K562 (cell line): ENCODE results near the gene ZNF516. TPM values are rescaled to one million over a fixed set of nuclear protein-coding genes. Genes with fewer than 3 reads are reported as not detected.

ENCODE experiments used
- ATAC-seq: fragments of 200-7000 bp; cut with Tn5 transposase; 3 replicates; pipeline ENCODE4 v1.9.1; 2020; ENCODE audit warnings: moderate library complexity
- BruUV-seq: library from RNA; stranded (reverse); fragments of 400-500 nt; replicated peaks from 2 replicates; lab custom pipeline; 2021; lab: Mats Ljungman, UMichigan
- CTCF ChIA-PET: fragments of 300-600 bp; formaldehyde crosslinking; extraction: SDS; loops from one replicate; lab custom pipeline; 2021; ENCODE audit warnings: low intra/inter-chr PET ratio; lab: Yijun Ruan, JAX
- POLR2A ChIA-PET: fragments of 300-600, 350-650 bp; sonication (Branson Sonifier 250); formaldehyde crosslinking; extraction: SDS; loops from one replicate; lab custom pipeline; 2021; ENCODE audit warnings: antibody characterized with exemption, inconsistent platforms; lab: Yijun Ruan, JAX
- DNase-seq, 4 experiments: peaks; one replicate each; pipeline versions ENCODE4 v3.0.0 to v3.0.0-alpha.2; 2011 to 2018; ENCODE audit warnings: low spot score in 3 of 4, mixed read lengths in 3 of 4; ENCODE audit errors: extremely low read depth in 1 of 4
- FAIRE-seq: peaks from 2 replicates; lab custom pipeline; 2011; peaks lifted over from hg19 to GRCh38; lab: Jason Lieb, UNC
- H2AFZ ChIP-seq: 2 replicates; pipeline ENCODE4 v1.6.0; 2011; ENCODE audit warnings: low read depth, low read length, control low read depth, inconsistent platforms
- H3K27ac ChIP-seq: fragments of 200-600 bp; 3 replicates; pipeline ENCODE4 v1.8.0; 2011; ENCODE audit warnings: low read depth, mild to moderate bottlenecking, control low read depth, inconsistent platforms, low read length, moderate library complexity, mixed read lengths; ENCODE audit errors: extremely low read depth
- H3K27me3 ChIP-seq, 2 experiments: fragments of 300-600 bp in 1 of 2; 2 replicates in 1 of 2; 3 replicates in 1 of 2; pipeline versions ENCODE4 v1.6.0 to v1.8.0; 2011; ENCODE audit warnings: inconsistent platforms in 2 of 2, low read length in 2 of 2, mild to moderate bottlenecking in 1 of 2, mixed read lengths in 1 of 2, moderate library complexity in 1 of 2; ENCODE audit not compliant: control insufficient read depth in 2 of 2, insufficient read depth in 2 of 2
- H3K36me3 ChIP-seq: fragments of 300-600 bp; 3 replicates; pipeline ENCODE4 v1.8.0; 2011; ENCODE audit warnings: mild to moderate bottlenecking, low read length, inconsistent platforms; ENCODE audit not compliant: control insufficient read depth, insufficient read depth
- H3K4me1 ChIP-seq, 2 experiments: fragments of 200-600 bp in 1 of 2; replicated peaks in 1 of 2; 2 replicates in 1 of 2; 3 replicates in 1 of 2; pipeline versions ENCODE4 v1.5.1 to v1.8.0; 2011; ENCODE audit warnings: inconsistent platforms in 2 of 2, low read length in 2 of 2, mild to moderate bottlenecking in 1 of 2, mixed read lengths in 1 of 2, moderate library complexity in 1 of 2; ENCODE audit not compliant: control insufficient read depth in 2 of 2, insufficient read depth in 2 of 2
- H3K4me2 ChIP-seq: 2 replicates; pipeline ENCODE4 v1.6.1; 2011; ENCODE audit warnings: low read length, control low read depth, inconsistent platforms, mixed read lengths; ENCODE audit not compliant: insufficient read depth
- H3K4me3 ChIP-seq: fragments of 200-600 bp; sonication (generic), shearing (Covaris generic); 2 replicates; pipeline ENCODE4 v1.5.1; 2016; ENCODE audit warnings: control low read depth, inconsistent platforms
- H3K79me2 ChIP-seq: fragments of 200-600 bp; 3 replicates; pipeline ENCODE4 v1.8.0; 2011; ENCODE audit warnings: low read length, inconsistent platforms; ENCODE audit not compliant: control insufficient read depth, insufficient read depth
- H3K9ac ChIP-seq, 2 experiments: 2 replicates each; pipeline versions ENCODE4 v1.6.0 to v1.6.1; 2011; ENCODE audit warnings: low read depth in 2 of 2, low read length in 2 of 2, control low read depth in 1 of 2, inconsistent platforms in 1 of 2, mild to moderate bottlenecking in 1 of 2, mixed read lengths in 1 of 2; ENCODE audit not compliant: insufficient read depth in 1 of 2
- H3K9me1 ChIP-seq: one replicate; pipeline ENCODE4 v1.6.0; 2011; ENCODE audit warnings: inconsistent platforms, mild to moderate bottlenecking, low read length, moderate library complexity; ENCODE audit not compliant: control insufficient read depth, insufficient read depth
- H3K9me3 ChIP-seq: replicated peaks from 2 replicates; pipeline ENCODE4 v1.5.1; 2011; ENCODE audit warnings: low read depth, low read length, inconsistent platforms; ENCODE audit not compliant: control insufficient read depth, insufficient read depth
- H4K20me1 ChIP-seq: replicated peaks from 2 replicates; pipeline ENCODE4 v1.6.1; 2011; ENCODE audit warnings: low read length, inconsistent platforms, mixed read lengths; ENCODE audit not compliant: control insufficient read depth, insufficient read depth
- ARNT ChIP-seq, 2 experiments: fragments of 450-650 bp; IDR thresholded peaks; 2 replicates each; pipeline ENCODE4 v1.6.1; 2016; ENCODE audit warnings: mild to moderate bottlenecking in 1 of 2
- CBFA2T2 ChIP-seq: fragments of 450-650 bp; conservative IDR thresholded peaks from 2 replicates; pipeline ENCODE4 v1.6.1; 2017; ENCODE audit warnings: mild to moderate bottlenecking
- CTBP1 ChIP-seq: fragments of 450-650 bp; IDR thresholded peaks from 2 replicates; pipeline ENCODE4 v1.6.1; 2016; ENCODE audit warnings: borderline replicate concordance
- DPF2 ChIP-seq: fragments of 450-650 bp; IDR thresholded peaks from 2 replicates; pipeline ENCODE4 v1.6.1; 2016
- GATAD2B ChIP-seq: fragments of 450-650 bp; IDR thresholded peaks from 2 replicates; pipeline ENCODE4 v1.6.1; 2017; ENCODE audit warnings: mild to moderate bottlenecking, borderline replicate concordance
- LARP7 ChIP-seq: fragments of 450-650 bp; IDR thresholded peaks from 2 replicates; pipeline ENCODE4 v1.6.1; 2016
- NRF1 ChIP-seq, 2 experiments: fragments of 450-650 bp; IDR thresholded peaks in 1 of 2; conservative IDR thresholded peaks in 1 of 2; 2 replicates each; pipeline ENCODE4 v1.6.1; 2014; ENCODE audit warnings: mild to moderate bottlenecking in 2 of 2
- PHB2 ChIP-seq: fragments of 450-650 bp; IDR thresholded peaks from 2 replicates; pipeline ENCODE4 v1.6.1; 2017; ENCODE audit warnings: low read depth
- PHF8 ChIP-seq: fragments of 200-600 bp; sonication (generic); IDR thresholded peaks from 2 replicates; pipeline ENCODE4 v1.6.1; 2012; ENCODE audit warnings: mixed run types, mild to moderate bottlenecking, inconsistent platforms, low read length, moderate library complexity, borderline replicate concordance
- SIX5 ChIP-seq, 2 experiments: IDR thresholded peaks; 2 replicates each; pipeline ENCODE4 v1.6.1; 2011; ENCODE audit warnings: low read length in 2 of 2, borderline replicate concordance in 1 of 2, low read depth in 1 of 2, mild to moderate bottlenecking in 1 of 2, moderate library complexity in 1 of 2; ENCODE audit not compliant: insufficient read depth in 1 of 2
- TEAD1 ChIP-seq, 2 experiments: fragments of 450-650 bp in 1 of 2; sonication (generic) in 1 of 2; formaldehyde crosslinking; IDR thresholded peaks; 2 replicates each; pipeline versions ENCODE4 v1.4.0 to v1.8.0; 2020 to 2022; ENCODE audit warnings: mild to moderate bottlenecking in 2 of 2, missing genetic modification reagents in 1 of 2
- ZFP36 ChIP-seq: fragments of 150-350 bp; IDR thresholded peaks from 2 replicates; pipeline ENCODE4 v1.6.1; 2018; ENCODE audit warnings: low read length, low read depth; ENCODE audit not compliant: partially characterized antibody
- ZNF217 ChIP-seq: sonication (generic); formaldehyde crosslinking; IDR thresholded peaks from 2 replicates; pipeline ENCODE4 v1.8.0; 2022; ENCODE audit warnings: mild to moderate bottlenecking, missing genetic modification reagents
- ZNF311 ChIP-seq: fragments of 250-450 bp; sonication (Bioruptor Pico); IDR thresholded peaks from 2 replicates; pipeline ENCODE4 v1.4.0; 2020; ENCODE audit warnings: mild to moderate bottlenecking, moderate library complexity
- ZNF518B ChIP-seq: fragments of 250-450 bp; sonication (Bioruptor Pico); IDR thresholded peaks from 2 replicates; pipeline ENCODE4 v1.5.0; 2021; ENCODE audit warnings: mild to moderate bottlenecking, moderate library complexity
- ZNF740 ChIP-seq, 3 experiments: fragments of 200-800 bp in 1 of 3; sonication (Bioruptor generic) in 1 of 3; sonication (generic) in 1 of 3; formaldehyde crosslinking in 1 of 3; IDR thresholded peaks; 2 replicates each; pipeline versions ENCODE4 v1.6.1 to v1.8.0; 2016 to 2022; ENCODE audit warnings: mild to moderate bottlenecking in 2 of 3, missing compliant biosample characterization in 2 of 3, missing genetic modification characterization in 2 of 3, missing genetic modification reagents in 1 of 3
- ZNF77 ChIP-seq: fragments of 250-450 bp; sonication (Bioruptor Pico); IDR thresholded peaks from 2 replicates; pipeline ENCODE4 v1.5.0; 2020
- WGBS: fragments of 100-300 bp; shearing (Covaris generic); methylation state at CpG from one replicate; pipeline ENCODE4 v1.1.6; 2016; ENCODE audit warnings: low coverage, mixed read lengths; ENCODE audit not compliant: insufficient coverage; ENCODE audit errors: missing lambda C conversion rate; 5-methylcytosine and 5-hydroxymethylcytosine counted together
- in situ Hi-C: fragments of 300-500 bp; cut with MboI; formaldehyde crosslinking; loops from 4 replicates; pipeline ENCODE4 v1.15.0; 2018; ENCODE audit warnings: inconsistent platforms, mixed read lengths
- intact Hi-C: fragments of 100-400 bp; cut with micrococcal nuclease; formaldehyde crosslinking; loops from 2 replicates; pipeline ENCODE4 v1.14.2; 2022
- polyA plus RNA-seq, 8 experiments: library from polyadenylated mRNA; depleted of rRNA in 4 of 8; stranded (reverse) in 5 of 8; unstranded in 3 of 8; fragments of >200 nt; fragmentation: Nextera tagmentation in 2 of 8; fragmentation: Illumina TruSeq in 1 of 8; extraction: Ambion mirVana in 2 of 8; extraction: Trizol in 1 of 8; gene quantifications; 2 replicates each; pipeline versions ENCODE4 v1.2.1 to v1.2.3, GENCODE V29; 2011 to 2014; ENCODE audit warnings: inconsistent platforms in 1 of 8, missing spikeins in 1 of 8
- total RNA-seq, 7 experiments: library from RNA; depleted of rRNA in 6 of 7; stranded (reverse); fragments of >200 nt in 6 of 7; fragmentation: Illumina TruSeq in 2 of 7; extraction: Trizol in 2 of 7; gene quantifications; 2 replicates each; pipeline versions ENCODE4 v1.2.1 to v1.2.3, GENCODE V29; 2011 to 2021; ENCODE audit warnings: low replicate concordance in 1 of 7

Gene ZNF516
- total and polyA plus RNA-seq, 9 of the 15 experiments (the other 6 are each of a cell fraction or from before 2014, with no cell fraction given), result 0.04 to 0.20 (median 0.08) TPM; not detected in 3

GRCh38 chr18:76323891-76324290 is 171.2 kb downstream of the ZNF516 start:
- H4K20me1 ChIP-seq, result no peaks in the 10 kb centered on the region
- no peak overlapping the region for H3K27ac ChIP-seq
- H2AFZ ChIP-seq, result no peak overlapping the region
- H3K4me1 ChIP-seq, result no peaks in the 10 kb centered on the region
- H3K27me3 ChIP-seq, result peaks cover 0 to 3% of the 10 kb centered on the region in 2 experiments; a peak in 2 of 5 replicates
- ChIA-PET CTCF (no interaction called here), POLR2A (no interaction called here)
- no peak overlapping the region for H3K4me3 ChIP-seq
- intact Hi-C loops (no loop called here), in situ Hi-C loops (no loop called here)
- FAIRE-seq (no peak), ATAC-seq (no peak), DNase-seq (no peak)
- H3K9me1 ChIP-seq, result no peaks in the 10 kb centered on the region
- H3K79me2 ChIP-seq, result no peaks in the 10 kb centered on the region
- H3K36me3 ChIP-seq, result no peaks in the 10 kb centered on the region
- WGBS, result 0% methylated on average over 7 of the region's 7 CpGs
- no peak overlapping the region for H3K9ac ChIP-seq
- no peak for TF ChIP-seq ZNF311 (CRISPR knock-in tag)
- TF ChIP-seq ARNT (IDR thresholded peaks at IDR 0.05), result no peak
- no peak for TF ChIP-seq ZFP36
- TF ChIP-seq GATAD2B, result no peak
- no peak for TF ChIP-seq DPF2
- no peak for TF ChIP-seq SIX5 (IDR thresholded peaks at IDR 0.05; ENCODE audit: borderline replicate concordance in 1 of 2, insufficient read depth in 1 of 2, low read depth in 1 of 2, low read length in 2 of 2)
- TF ChIP-seq NRF1 (conservative IDR thresholded peaks at IDR 0.05 in 1 of 2, IDR thresholded peaks at IDR 0.05 in 1 of 2), result no peak
- no peak for TF ChIP-seq PHF8
- TF ChIP-seq LARP7, result no peak
- no peak for TF ChIP-seq PHB2
- no peak for TF ChIP-seq ZNF740 (CRISPR knock-in tag; IDR thresholded peaks at IDR 0.05)
- no peak for TF ChIP-seq ZNF740 (tag; IDR thresholded peaks at IDR 0.05)
- TF ChIP-seq ZNF518B, result no peak
- no peak for TF ChIP-seq CTBP1
- no peak for TF ChIP-seq TEAD1 (CRISPR knock-in tag; IDR thresholded peaks at IDR 0.05)
- no peak for TF ChIP-seq ZNF77 (CRISPR knock-in tag)
- TF ChIP-seq CBFA2T2, result no peak
- TF ChIP-seq ZNF217, result no peak
- BruUV-seq, result no TSS peak
- H3K9me3 ChIP-seq, result no peaks in the 10 kb centered on the region
- H3K4me2 ChIP-seq, result no peak overlapping the region
